ENCODE data around the gene TIE1.

DNA sequence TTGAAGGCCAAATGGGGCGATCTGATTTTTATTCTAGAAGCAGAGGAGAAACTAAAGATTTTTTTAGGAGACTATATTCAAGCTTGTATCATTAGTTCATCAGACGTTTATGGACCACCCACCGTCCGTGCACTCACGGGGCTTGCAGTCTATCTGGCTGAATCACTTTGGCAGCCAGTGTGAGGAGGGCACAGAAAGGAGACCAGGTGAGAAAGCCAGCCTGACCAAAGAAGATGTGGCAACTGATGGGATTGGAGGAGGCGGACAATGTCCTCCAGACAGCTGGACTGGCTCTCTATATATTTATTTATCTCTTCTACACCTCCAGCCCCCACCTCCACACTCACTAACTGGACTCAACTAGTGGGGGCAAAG, 67.9 kb downstream of the TIE1 start:
- TF ChIP-seq, protein P1, sequence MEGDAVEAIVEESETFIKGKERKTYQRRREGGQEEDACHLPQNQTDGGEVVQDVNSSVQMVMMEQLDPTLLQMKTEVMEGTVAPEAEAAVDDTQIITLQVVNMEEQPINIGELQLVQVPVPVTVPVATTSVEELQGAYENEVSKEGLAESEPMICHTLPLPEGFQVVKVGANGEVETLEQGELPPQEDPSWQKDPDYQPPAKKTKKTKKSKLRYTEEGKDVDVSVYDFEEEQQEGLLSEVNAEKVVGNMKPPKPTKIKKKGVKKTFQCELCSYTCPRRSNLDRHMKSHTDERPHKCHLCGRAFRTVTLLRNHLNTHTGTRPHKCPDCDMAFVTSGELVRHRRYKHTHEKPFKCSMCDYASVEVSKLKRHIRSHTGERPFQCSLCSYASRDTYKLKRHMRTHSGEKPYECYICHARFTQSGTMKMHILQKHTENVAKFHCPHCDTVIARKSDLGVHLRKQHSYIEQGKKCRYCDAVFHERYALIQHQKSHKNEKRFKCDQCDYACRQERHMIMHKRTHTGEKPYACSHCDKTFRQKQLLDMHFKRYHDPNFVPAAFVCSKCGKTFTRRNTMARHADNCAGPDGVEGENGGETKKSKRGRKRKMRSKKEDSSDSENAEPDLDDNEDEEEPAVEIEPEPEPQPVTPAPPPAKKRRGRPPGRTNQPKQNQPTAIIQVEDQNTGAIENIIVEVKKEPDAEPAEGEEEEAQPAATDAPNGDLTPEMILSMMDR (conservative IDR thresholded peaks at IDR 0.05), result no peak
- no peak for TF ChIP-seq EZH2 (IDR thresholded peaks at IDR 0.05; ENCODE audit: low read depth)
